Tibial nerve (tissue), 4 donors: Measurements from ENCODE around the gene NSD1.
"Not testable (repeated sequence)": the region's sequence is repeated elsewhere in the genome, so short reads cannot be mapped to it uniquely, and the experiment has no call there.

Source experiments
- CTCF ChIP-seq, 5 experiments: fragments of 200-600 bp in 3 of 5; fragments of 450-650 bp in 2 of 5; sonication (generic) in 3 of 5; IDR thresholded peaks; one replicate each; pipeline ENCODE4 v1.5.1; 2016 to 2019; ENCODE audit warnings: antibody characterized with exemption in 5 of 5, mild to moderate bottlenecking in 3 of 5, moderate library complexity in 2 of 5
- EP300 ChIP-seq, 2 donors: sonication (generic); formaldehyde crosslinking; IDR thresholded peaks; one replicate each; pipeline ENCODE4 v1.6.1; 2017; ENCODE audit warnings: antibody characterized with exemption in 2 of 2, mild to moderate bottlenecking in 1 of 2

- TF ChIP-seq EP300, CTCF (IDR thresholded peaks at IDR 0.05): not testable (repeated sequence)
These were observed 209.4 kb downstream of the NSD1 start for GRCh38 chr5:177343000-177343399.
